GM12878 (cell line): ENCODE measurements around the gene PAPSS2. TPM values are rescaled to one million over a fixed set of nuclear protein-coding genes. Genes with fewer than 3 reads are reported as not detected.

Experiments
- ATAC-seq: fragments of 200-7000 bp; cut with Tn5 transposase; 3 replicates; pipeline ENCODE4 v1.9.1; 2020; ENCODE audit warnings: mild to moderate bottlenecking, moderate library complexity
- BruUV-seq: library from RNA; stranded (reverse); fragments of 400-500 nt; replicated peaks from 2 replicates; lab custom pipeline; 2021; lab: Mats Ljungman, UMichigan
- CTCF ChIA-PET: fragments of 300-600 bp; sonication (Branson Sonifier 250); formaldehyde crosslinking; extraction: SDS; loops from one replicate; lab custom pipeline; 2021; ENCODE audit warnings: inconsistent platforms; lab: Yijun Ruan, JAX
- POLR2A ChIA-PET: fragments of 350-600 bp; formaldehyde crosslinking; extraction: SDS; loops from one replicate; lab custom pipeline; 2021; ENCODE audit warnings: inconsistent platforms; lab: Charles Lee
- RAD21 ChIA-PET: fragments of 300-600 bp; sonication (Branson Sonifier 250); formaldehyde crosslinking; loops from one replicate; lab custom pipeline; 2023; ENCODE audit warnings: antibody characterized with exemption; ENCODE audit not compliant: unreplicated experiment; lab: Charles Lee
- SMC1A ChIA-PET: fragments of 300-600 bp; sonication (Branson Sonifier 250); formaldehyde crosslinking; loops from one replicate; lab custom pipeline; 2023; ENCODE audit not compliant: unreplicated experiment, uncharacterized antibody; lab: Charles Lee
- DNase-seq: peaks from one replicate; pipeline ENCODE4 v3.0.0-alpha.2; 2011; ENCODE audit warnings: low read depth, low spot score
- FAIRE-seq: peaks from 3 replicates; lab custom pipeline; 2011; peaks lifted over from hg19 to GRCh38; lab: Jason Lieb, UNC
- H2AFZ ChIP-seq: 2 replicates; pipeline ENCODE4 v1.6.0; 2011; ENCODE audit warnings: low read depth, low read length, control low read depth; ENCODE audit not compliant: control insufficient read depth
- H3K27ac ChIP-seq: 2 replicates; pipeline ENCODE4 v1.5.1; 2011; ENCODE audit warnings: control low read depth; ENCODE audit not compliant: control insufficient read depth, insufficient read depth
- H3K27me3 ChIP-seq, 2 experiments: replicated peaks in 1 of 2; 2 replicates each; pipeline versions ENCODE4 v1.6.0 to v1.6.1; 2011; ENCODE audit warnings: low read length in 1 of 2; ENCODE audit not compliant: control insufficient read depth in 2 of 2, insufficient read depth in 2 of 2
- H3K36me3 ChIP-seq, 2 experiments: 2 replicates each; pipeline ENCODE4 v1.5.1; 2011; ENCODE audit warnings: low read length in 1 of 2; ENCODE audit not compliant: control insufficient read depth in 2 of 2, insufficient read depth in 2 of 2
- H3K4me1 ChIP-seq: 2 replicates; pipeline ENCODE4 v1.6.1; 2011; ENCODE audit warnings: mild to moderate bottlenecking, low read length, moderate library complexity, mixed read lengths; ENCODE audit not compliant: control insufficient read depth, insufficient read depth
- H3K4me2 ChIP-seq: 2 replicates; pipeline ENCODE4 v1.6.0; 2011; ENCODE audit warnings: control low read depth; ENCODE audit not compliant: control insufficient read depth, insufficient read depth
- H3K4me3 ChIP-seq: fragments of 200-600 bp; sonication (generic); 2 replicates; pipeline ENCODE4 v1.5.1; 2016
- H3K79me2 ChIP-seq: 2 replicates; pipeline ENCODE4 v1.6.0; 2011; ENCODE audit warnings: low read length; ENCODE audit not compliant: control insufficient read depth, insufficient read depth
- H3K9ac ChIP-seq: 2 replicates; pipeline ENCODE4 v1.8.0; 2011; ENCODE audit warnings: low read length, control low read depth, mixed read lengths; ENCODE audit not compliant: control insufficient read depth, insufficient read depth
- H3K9me3 ChIP-seq: replicated peaks from 3 replicates; pipeline ENCODE4 v1.5.1; 2011; ENCODE audit warnings: mild to moderate bottlenecking, low read length; ENCODE audit not compliant: control insufficient read depth, insufficient read depth
- H4K20me1 ChIP-seq: 2 replicates; pipeline ENCODE4 v1.6.0; 2011; ENCODE audit not compliant: control insufficient read depth, insufficient read depth
- ASH2L ChIP-seq: fragments of 300-600, 200-600 bp; sonication (generic); IDR thresholded peaks from 2 replicates; pipeline ENCODE4 v1.6.1; 2017; ENCODE audit warnings: low read depth, mild to moderate bottlenecking, borderline replicate concordance
- FOS ChIP-seq: IDR thresholded peaks from 3 replicates; pipeline ENCODE4 v1.6.1; 2011; ENCODE audit warnings: borderline replicate concordance; ENCODE audit not compliant: insufficient read length; ENCODE audit errors: extremely low read depth
- LARP7 ChIP-seq: fragments of 450-650 bp; IDR thresholded peaks from 2 replicates; pipeline ENCODE4 v1.6.1; 2017; ENCODE audit warnings: mild to moderate bottlenecking
- POLR2AphosphoS2 ChIP-seq: IDR thresholded peaks from 2 replicates; pipeline ENCODE4 v1.6.1; 2011; ENCODE audit warnings: low read depth, mild to moderate bottlenecking, low read length, improper control_type of control experiment, moderate library complexity
- RELA ChIP-seq: fragments of 450-650 bp; IDR thresholded peaks from 2 replicates; pipeline ENCODE4 v1.8.0; 2014; ENCODE audit warnings: borderline replicate concordance; ENCODE audit not compliant: partially characterized antibody
- SREBF1 ChIP-seq: IDR thresholded peaks from 2 replicates; pipeline ENCODE4 v1.6.1; 2012; ENCODE audit warnings: mild to moderate bottlenecking, low read length
- SRF ChIP-seq, 2 experiments: IDR thresholded peaks; 2 replicates each; pipeline ENCODE4 v1.6.1; 2011; ENCODE audit warnings: low read depth in 2 of 2, low read length in 2 of 2, mild to moderate bottlenecking in 1 of 2, moderate library complexity in 1 of 2
- TCF7 ChIP-seq: IDR thresholded peaks from 2 replicates; pipeline ENCODE4 v1.6.1; 2014; ENCODE audit warnings: antibody characterized with exemption, borderline replicate concordance
- YBX1 ChIP-seq: fragments of 450-650 bp; IDR thresholded peaks from 2 replicates; pipeline ENCODE4 v1.6.1; 2016; ENCODE audit warnings: antibody characterized with exemption
- YY1 ChIP-seq: IDR thresholded peaks from 2 replicates; pipeline ENCODE4 v1.6.1; 2011; ENCODE audit warnings: low read depth, mild to moderate bottlenecking, low read length
- WGBS: methylation state at CpG from one replicate; pipeline ENCODE4 v1.1.6; 2016; ENCODE audit warnings: low lambda C conversion rate; ENCODE audit not compliant: insufficient replicate concordance, insufficient coverage; ENCODE audit errors: missing lambda C conversion rate; 5-methylcytosine and 5-hydroxymethylcytosine counted together
- in situ Hi-C: fragments of 300-500 bp; cut with MboI; formaldehyde crosslinking; loops from 9 replicates; pipeline ENCODE4 v1.14.3; 2018; ENCODE audit warnings: mixed read lengths
- intact Hi-C: fragments of 100-400 bp; cut with micrococcal nuclease; formaldehyde crosslinking; loops from one replicate; pipeline ENCODE4 v1.14.2; 2022; ENCODE audit not compliant: unreplicated experiment
- polyA plus RNA-seq, 11 experiments: library from polyadenylated mRNA; depleted of rRNA in 4 of 11; unstranded in 6 of 11; stranded (reverse) in 5 of 11; fragments of >200 nt; fragmentation: Nextera tagmentation in 4 of 11; fragmentation: Illumina TruSeq in 1 of 11; extraction: Ambion mirVana in 4 of 11; extraction: Trizol in 1 of 11; gene quantifications; 1 replicate in 1 of 11; 2 replicates in 10 of 11; pipeline versions ENCODE4 v1.2.1 to v1.2.3, GENCODE V29; 2011 to 2016; ENCODE audit warnings: inconsistent platforms in 2 of 11, missing spikeins in 2 of 11, low read depth in 1 of 11
- total RNA-seq, 4 experiments: library from RNA; depleted of rRNA in 3 of 4; stranded (reverse); fragments of >200 nt in 3 of 4; fragmentation: Illumina TruSeq in 1 of 4; extraction: Trizol in 1 of 4; gene quantifications; 2 replicates each; pipeline versions ENCODE4 v1.2.1 to v1.2.3, GENCODE V29; 2013 to 2021
- TF ChIP-seq, protein P1 (sequence below): IDR thresholded peaks from 2 replicates; pipeline ENCODE4 v1.6.1; 2011; ENCODE audit warnings: borderline replicate concordance, low read depth, mild to moderate bottlenecking, moderate library complexity, mixed read lengths, low read length; ENCODE audit not compliant: insufficient read depth; ENCODE audit errors: extremely low read length
- TF ChIP-seq, protein P2 (sequence below): fragments of 450-650 bp; formaldehyde crosslinking; IDR thresholded peaks from 2 replicates; pipeline ENCODE4 v1.5.0; 2022; ENCODE audit warnings: mild to moderate bottlenecking, missing genetic modification characterization
- TF ChIP-seq, protein P3 (sequence below): fragments of 450-650 bp; IDR thresholded peaks from 2 replicates; pipeline ENCODE4 v1.6.1; 2017; ENCODE audit warnings: antibody characterized with exemption, mild to moderate bottlenecking, moderate library complexity

The PAPSS2 gene
- total and polyA plus RNA-seq, 10 of the 15 experiments (the other 5 are each of a cell fraction or from before 2014, with no cell fraction given), result 0.15 to 2.1 (median 0.37) TPM

DNA sequence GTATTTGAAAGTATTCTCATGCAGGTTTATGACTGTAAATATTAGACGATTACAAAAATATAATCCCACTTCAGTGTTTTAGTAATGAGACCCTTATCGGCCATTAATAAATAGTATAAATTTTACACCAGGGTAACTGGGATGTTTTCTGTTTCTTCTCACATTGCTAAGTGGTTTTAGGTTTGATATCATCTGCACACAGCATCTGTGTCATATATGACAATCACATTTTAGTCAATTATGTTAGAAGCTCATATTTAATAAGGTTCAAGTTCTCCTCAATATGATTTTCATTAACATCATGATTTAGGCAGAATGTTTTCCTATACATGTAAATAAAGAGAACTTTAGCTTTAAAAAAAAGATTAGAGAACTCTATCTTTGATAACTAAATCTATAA is 91.6 kb downstream of the PAPSS2 start:
- ChIA-PET CTCF (interaction anchor here (0.8 to 2.6 kb wide), 3 partner anchors 9 to 16 kb away, joined by 3 to 9 read pairs (median 6); no protein-coding TSS in a partner anchor), RAD21 (no interaction called here), SMC1A (interaction anchor here (0.6 to 2.4 kb wide), 6 partner anchors 9 to 1319 kb away, joined by 3 to 10 read pairs (median 4); no protein-coding TSS in a partner anchor), POLR2A (interaction anchor here (1.3 kb wide), 1 partner anchor 10 kb away, joined by 3 read pairs; no protein-coding TSS in a partner anchor)
- WGBS, result 97% methylated on average over 2 of the region's 2 CpGs
- no peak for DNase-seq
- H3K4me3 ChIP-seq, result no peak overlapping the region
- in situ Hi-C loops, result no loop called here
- BruUV-seq, result no TSS peak
- H2AFZ ChIP-seq, result no peak overlapping the region
- no peak overlapping the region for H3K9ac ChIP-seq
- no peaks in the 10 kb centered on the region for H4K20me1 ChIP-seq
- H3K9me3 ChIP-seq, result no peaks in the 10 kb centered on the region
- H3K36me3 ChIP-seq, result peaks cover 2 to 14% of the 10 kb centered on the region in 2 experiments; a peak in 3 of 4 replicates
- H3K79me2 ChIP-seq, result no peaks in the 10 kb centered on the region
- H3K4me2 ChIP-seq, result no peak overlapping the region
- intact Hi-C loops, result no loop called here
- H3K4me1 ChIP-seq, result peaks cover 9% of the 10 kb centered on the region; the same call in 1 of the 2 replicates
- ATAC-seq, result no peak
- no peak overlapping the region for H3K27ac ChIP-seq
- no peaks in the 10 kb centered on the region for H3K27me3 ChIP-seq
- no peak for TF ChIP-seq FOS
- TF ChIP-seq LARP7, result no peak
- no peak for TF ChIP-seq SRF (IDR thresholded peaks at IDR 0.05; ENCODE audit: low read depth in 2 of 2, low read length in 2 of 2)
- no peak for TF ChIP-seq SREBF1
- TF ChIP-seq YY1, result no peak
- TF ChIP-seq, protein P1, sequence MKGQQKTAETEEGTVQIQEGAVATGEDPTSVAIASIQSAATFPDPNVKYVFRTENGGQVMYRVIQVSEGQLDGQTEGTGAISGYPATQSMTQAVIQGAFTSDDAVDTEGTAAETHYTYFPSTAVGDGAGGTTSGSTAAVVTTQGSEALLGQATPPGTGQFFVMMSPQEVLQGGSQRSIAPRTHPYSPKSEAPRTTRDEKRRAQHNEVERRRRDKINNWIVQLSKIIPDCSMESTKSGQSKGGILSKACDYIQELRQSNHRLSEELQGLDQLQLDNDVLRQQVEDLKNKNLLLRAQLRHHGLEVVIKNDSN, result no peak
- TF ChIP-seq, protein P2, sequence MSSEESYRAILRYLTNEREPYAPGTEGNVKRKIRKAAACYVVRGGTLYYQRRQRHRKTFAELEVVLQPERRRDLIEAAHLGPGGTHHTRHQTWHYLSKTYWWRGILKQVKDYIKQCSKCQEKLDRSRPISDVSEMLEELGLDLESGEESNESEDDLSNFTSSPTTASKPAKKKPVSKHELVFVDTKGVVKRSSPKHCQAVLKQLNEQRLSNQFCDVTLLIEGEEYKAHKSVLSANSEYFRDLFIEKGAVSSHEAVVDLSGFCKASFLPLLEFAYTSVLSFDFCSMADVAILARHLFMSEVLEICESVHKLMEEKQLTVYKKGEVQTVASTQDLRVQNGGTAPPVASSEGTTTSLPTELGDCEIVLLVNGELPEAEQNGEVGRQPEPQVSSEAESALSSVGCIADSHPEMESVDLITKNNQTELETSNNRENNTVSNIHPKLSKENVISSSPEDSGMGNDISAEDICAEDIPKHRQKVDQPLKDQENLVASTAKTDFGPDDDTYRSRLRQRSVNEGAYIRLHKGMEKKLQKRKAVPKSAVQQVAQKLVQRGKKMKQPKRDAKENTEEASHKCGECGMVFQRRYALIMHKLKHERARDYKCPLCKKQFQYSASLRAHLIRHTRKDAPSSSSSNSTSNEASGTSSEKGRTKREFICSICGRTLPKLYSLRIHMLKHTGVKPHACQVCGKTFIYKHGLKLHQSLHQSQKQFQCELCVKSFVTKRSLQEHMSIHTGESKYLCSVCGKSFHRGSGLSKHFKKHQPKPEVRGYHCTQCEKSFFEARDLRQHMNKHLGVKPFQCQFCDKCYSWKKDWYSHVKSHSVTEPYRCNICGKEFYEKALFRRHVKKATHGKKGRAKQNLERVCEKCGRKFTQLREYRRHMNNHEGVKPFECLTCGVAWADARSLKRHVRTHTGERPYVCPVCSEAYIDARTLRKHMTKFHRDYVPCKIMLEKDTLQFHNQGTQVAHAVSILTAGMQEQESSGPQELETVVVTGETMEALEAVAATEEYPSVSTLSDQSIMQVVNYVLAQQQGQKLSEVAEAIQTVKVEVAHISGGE, result no peak
- TF ChIP-seq, protein P3, sequence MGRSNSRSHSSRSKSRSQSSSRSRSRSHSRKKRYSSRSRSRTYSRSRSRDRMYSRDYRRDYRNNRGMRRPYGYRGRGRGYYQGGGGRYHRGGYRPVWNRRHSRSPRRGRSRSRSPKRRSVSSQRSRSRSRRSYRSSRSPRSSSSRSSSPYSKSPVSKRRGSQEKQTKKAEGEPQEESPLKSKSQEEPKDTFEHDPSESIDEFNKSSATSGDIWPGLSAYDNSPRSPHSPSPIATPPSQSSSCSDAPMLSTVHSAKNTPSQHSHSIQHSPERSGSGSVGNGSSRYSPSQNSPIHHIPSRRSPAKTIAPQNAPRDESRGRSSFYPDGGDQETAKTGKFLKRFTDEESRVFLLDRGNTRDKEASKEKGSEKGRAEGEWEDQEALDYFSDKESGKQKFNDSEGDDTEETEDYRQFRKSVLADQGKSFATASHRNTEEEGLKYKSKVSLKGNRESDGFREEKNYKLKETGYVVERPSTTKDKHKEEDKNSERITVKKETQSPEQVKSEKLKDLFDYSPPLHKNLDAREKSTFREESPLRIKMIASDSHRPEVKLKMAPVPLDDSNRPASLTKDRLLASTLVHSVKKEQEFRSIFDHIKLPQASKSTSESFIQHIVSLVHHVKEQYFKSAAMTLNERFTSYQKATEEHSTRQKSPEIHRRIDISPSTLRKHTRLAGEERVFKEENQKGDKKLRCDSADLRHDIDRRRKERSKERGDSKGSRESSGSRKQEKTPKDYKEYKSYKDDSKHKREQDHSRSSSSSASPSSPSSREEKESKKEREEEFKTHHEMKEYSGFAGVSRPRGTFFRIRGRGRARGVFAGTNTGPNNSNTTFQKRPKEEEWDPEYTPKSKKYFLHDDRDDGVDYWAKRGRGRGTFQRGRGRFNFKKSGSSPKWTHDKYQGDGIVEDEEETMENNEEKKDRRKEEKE, result no peak
- no peak for TF ChIP-seq ASH2L
- no peak for TF ChIP-seq YBX1
- TF ChIP-seq TCF7, result no peak
- TF ChIP-seq POLR2AphosphoS2, result no peak
- no peak for TF ChIP-seq RELA
- TF ChIP-seq, all 136 proteins: peak for 0
- no peak for FAIRE-seq
